Choroid plexus epithelial cell (primary cell): Measurements from ENCODE around the gene NPAS3.

ENCODE experiments used
- DNase-seq: peaks from one replicate; pipeline ENCODE4 v3.0.0-alpha.2; 2010; ENCODE audit warnings: low read depth
- H3K4me3 ChIP-seq: 2 replicates; pipeline ENCODE4 v1.5.1; 2011; ENCODE audit warnings: low read depth, mild to moderate bottlenecking, control low read depth, low read length, moderate library complexity
- TF ChIP-seq, protein P1 (sequence below): conservative IDR thresholded peaks from 2 replicates; pipeline ENCODE4 v1.5.1; 2011; ENCODE audit warnings: low read depth, mild to moderate bottlenecking, control low read depth, inconsistent platforms, low read length, moderate library complexity

Gene NPAS3

GRCh38 chr14:33455654-33456345 is 517.1 kb downstream of the NPAS3 start:
- no peak for DNase-seq
- TF ChIP-seq, protein P1, sequence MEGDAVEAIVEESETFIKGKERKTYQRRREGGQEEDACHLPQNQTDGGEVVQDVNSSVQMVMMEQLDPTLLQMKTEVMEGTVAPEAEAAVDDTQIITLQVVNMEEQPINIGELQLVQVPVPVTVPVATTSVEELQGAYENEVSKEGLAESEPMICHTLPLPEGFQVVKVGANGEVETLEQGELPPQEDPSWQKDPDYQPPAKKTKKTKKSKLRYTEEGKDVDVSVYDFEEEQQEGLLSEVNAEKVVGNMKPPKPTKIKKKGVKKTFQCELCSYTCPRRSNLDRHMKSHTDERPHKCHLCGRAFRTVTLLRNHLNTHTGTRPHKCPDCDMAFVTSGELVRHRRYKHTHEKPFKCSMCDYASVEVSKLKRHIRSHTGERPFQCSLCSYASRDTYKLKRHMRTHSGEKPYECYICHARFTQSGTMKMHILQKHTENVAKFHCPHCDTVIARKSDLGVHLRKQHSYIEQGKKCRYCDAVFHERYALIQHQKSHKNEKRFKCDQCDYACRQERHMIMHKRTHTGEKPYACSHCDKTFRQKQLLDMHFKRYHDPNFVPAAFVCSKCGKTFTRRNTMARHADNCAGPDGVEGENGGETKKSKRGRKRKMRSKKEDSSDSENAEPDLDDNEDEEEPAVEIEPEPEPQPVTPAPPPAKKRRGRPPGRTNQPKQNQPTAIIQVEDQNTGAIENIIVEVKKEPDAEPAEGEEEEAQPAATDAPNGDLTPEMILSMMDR = no peak
- H3K4me3 ChIP-seq = no peak overlapping the region

DNA sequence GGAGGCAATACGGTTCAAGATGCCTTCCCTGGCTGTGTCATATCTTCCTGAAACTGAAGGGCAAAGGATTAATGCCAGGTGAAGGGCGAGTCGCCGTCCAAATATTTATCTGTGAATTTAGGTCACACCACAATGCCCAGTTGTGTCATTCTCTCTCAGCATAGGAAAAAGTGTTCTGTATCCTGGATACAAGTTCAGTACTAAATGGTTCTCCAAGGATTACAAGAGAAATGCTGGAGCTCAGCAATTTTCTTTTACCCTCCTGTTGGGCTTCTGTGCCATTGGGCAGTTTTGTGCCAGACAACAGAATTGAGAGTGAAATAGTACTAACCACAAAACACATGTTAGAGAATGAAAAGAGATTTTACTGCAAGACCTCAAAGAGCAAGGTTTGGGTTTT is 518.3 kb downstream of the NPAS3 start:
- no peak for DNase-seq
- TF ChIP-seq, protein P1 = no peak
- no peak overlapping the region for H3K4me3 ChIP-seq

DNA sequence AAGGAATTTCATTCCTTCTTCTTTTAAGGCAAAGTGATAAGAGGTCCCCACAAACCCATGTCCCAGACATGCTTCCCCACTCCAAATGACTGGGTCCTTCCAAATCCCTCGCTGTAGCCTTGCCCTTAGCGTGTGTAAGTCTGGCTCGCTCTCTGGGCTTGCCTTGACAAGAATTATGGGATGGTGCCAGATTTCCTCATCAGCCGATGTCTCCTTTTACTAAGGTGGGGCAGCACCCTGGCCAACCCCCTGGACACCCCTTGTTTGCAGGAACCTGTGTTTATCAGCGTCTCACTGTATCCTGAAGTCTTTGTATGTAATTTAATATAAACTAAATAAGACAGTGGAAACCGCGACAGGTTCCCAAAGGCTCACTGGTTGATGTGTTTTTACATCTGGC is 518.9 kb downstream of the NPAS3 start:
- no peak for DNase-seq
- no peak overlapping the region for H3K4me3 ChIP-seq
- TF ChIP-seq, protein P1 = no peak

GRCh38 chr14:33460164-33460563 is 521.5 kb downstream of the NPAS3 start:
- TF ChIP-seq, protein P1 = no peak
- no peak overlapping the region for H3K4me3 ChIP-seq
- no peak for DNase-seq

- no peak overlapping the region for H3K4me3 ChIP-seq
- DNase-seq = no peak
- TF ChIP-seq, protein P1 = no peak
These were observed 522.4 kb downstream of the NPAS3 start for GRCh38 chr14:33461036-33461435.

GRCh38 chr14:33463731-33464130 is 525.1 kb downstream of the NPAS3 start:
- DNase-seq = no peak
- TF ChIP-seq, protein P1 = no peak
- no peak overlapping the region for H3K4me3 ChIP-seq
